GM18870 (cell line): ENCODE data around the gene DNAJC8.

ENCODE experiments used
- ATAC-seq: cut with Tn5 transposase; IDR thresholded peaks from one replicate; pipeline ENCODE4 v1.9.1; 2021; ENCODE audit warnings: moderate library complexity; ENCODE audit not compliant: unreplicated experiment

DNAJC8 gene

GRCh38 chr1:28173980-28174297, 58.9 kb downstream of the DNAJC8 start:
- no peak for ATAC-seq

GRCh38 chr1:28173151-28173979, 59.5 kb downstream of the DNAJC8 start:
- ATAC-seq = no peak

- peak; percentile 69 for ATAC-seq
These were observed 60.1 kb downstream of the DNAJC8 start for GRCh38 chr1:28172713-28173150.

- ATAC-seq = no peak
These were observed 61.6 kb downstream of the DNAJC8 start for GRCh38 chr1:28171246-28171645.

GRCh38 chr1:28170001-28170596, 62.7 kb downstream of the DNAJC8 start:
- no peak for ATAC-seq

GRCh38 chr1:28163496-28164161, 69.2 kb downstream of the DNAJC8 start:
- no peak for ATAC-seq

- ATAC-seq = no peak
These were observed 70.7 kb downstream of the DNAJC8 start for GRCh38 chr1:28162151-28162550.

- no peak for ATAC-seq
These were observed 71.1 kb downstream of the DNAJC8 start for GRCh38 chr1:28161751-28162150.

- no peak for ATAC-seq
These were observed 72.0 kb downstream of the DNAJC8 start for GRCh38 chr1:28160782-28161266.

- no peak for ATAC-seq
These were observed 73.1 kb downstream of the DNAJC8 start for GRCh38 chr1:28159680-28160079.

- no peak for ATAC-seq
These were observed 73.6 kb downstream of the DNAJC8 start for GRCh38 chr1:28159243-28159642.

GRCh38 chr1:28157894-28158293, 74.9 kb downstream of the DNAJC8 start:
- no peak for ATAC-seq

- no peak for ATAC-seq
These were observed 76.0 kb downstream of the DNAJC8 start for GRCh38 chr1:28156821-28157220.

GRCh38 chr1:28155628-28156027, 77.2 kb downstream of the DNAJC8 start:
- no peak for ATAC-seq

- ATAC-seq = no peak
These were observed 78.7 kb downstream of the DNAJC8 start for GRCh38 chr1:28154078-28154594.
